Skeletal muscle cell (primary cell): ENCODE results near the gene LDB1.
A peak's percentile ranks its signal among the peaks of the same experiment; 100 is the strongest.

ENCODE experiments used
- DNase-seq: peaks from one replicate; pipeline ENCODE4 v3.0.0-alpha.2; 2010; ENCODE audit warnings: low read depth
- H3K4me3 ChIP-seq: 2 replicates; pipeline ENCODE4 v1.5.1; 2011; ENCODE audit warnings: low read depth, mild to moderate bottlenecking, control low read depth, low read length, moderate library complexity

Gene LDB1, protein sequence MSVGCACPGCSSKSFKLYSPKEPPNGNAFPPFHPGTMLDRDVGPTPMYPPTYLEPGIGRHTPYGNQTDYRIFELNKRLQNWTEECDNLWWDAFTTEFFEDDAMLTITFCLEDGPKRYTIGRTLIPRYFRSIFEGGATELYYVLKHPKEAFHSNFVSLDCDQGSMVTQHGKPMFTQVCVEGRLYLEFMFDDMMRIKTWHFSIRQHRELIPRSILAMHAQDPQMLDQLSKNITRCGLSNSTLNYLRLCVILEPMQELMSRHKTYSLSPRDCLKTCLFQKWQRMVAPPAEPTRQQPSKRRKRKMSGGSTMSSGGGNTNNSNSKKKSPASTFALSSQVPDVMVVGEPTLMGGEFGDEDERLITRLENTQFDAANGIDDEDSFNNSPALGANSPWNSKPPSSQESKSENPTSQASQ

DNA sequence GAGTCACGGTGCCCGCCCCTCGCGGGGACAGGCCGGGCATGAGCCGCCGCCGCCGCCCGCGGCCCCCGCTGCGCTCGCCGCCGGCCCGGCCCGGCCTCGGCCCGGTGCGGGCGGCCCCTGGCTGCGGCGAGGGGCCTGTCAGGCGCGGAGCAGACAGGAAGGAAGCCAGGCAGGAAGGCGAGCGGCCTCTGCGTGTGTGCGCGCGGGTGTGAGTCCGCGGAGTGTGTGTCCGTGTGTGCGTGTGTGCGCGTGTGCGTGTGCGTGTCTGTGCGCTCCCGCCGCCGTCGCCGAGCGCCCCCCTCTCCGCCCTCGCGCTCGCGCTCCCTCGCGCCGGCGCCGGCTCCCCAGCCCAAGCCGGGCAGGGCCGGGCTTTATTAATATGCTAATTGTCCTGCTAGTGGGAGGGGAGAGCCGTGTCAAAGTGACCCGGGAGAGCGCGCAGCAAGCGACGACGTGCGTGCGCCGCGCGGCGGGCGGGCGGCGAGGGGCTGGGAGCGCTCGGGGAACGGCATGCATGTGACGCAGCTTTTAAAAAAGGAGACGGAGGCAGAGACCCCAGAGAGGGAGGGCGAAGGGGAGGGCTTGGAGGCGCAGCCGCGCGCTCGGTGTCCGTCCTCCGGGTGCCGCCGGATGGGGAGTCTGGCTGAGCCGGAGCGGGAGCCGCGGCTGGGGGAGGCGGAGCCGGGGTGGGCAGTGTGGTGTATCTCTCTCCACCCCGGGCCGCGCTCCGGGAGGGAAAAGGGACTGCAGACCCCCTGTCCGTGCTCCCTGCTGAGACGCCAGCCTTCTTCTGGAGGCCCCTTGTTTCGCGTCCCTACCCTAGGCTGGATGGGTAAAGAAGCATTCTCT, at the start of gene LDB1:
TSS of gene LDB1 (minus strand) at position 227 of the 849 bp plus-strand sequence. CDS start 258 bp downstream, outside the sequence.
- DNase-seq, result no peak
- H3K4me3 ChIP-seq, result peak within 1 kb of the TSS; percentile 73

DNA sequence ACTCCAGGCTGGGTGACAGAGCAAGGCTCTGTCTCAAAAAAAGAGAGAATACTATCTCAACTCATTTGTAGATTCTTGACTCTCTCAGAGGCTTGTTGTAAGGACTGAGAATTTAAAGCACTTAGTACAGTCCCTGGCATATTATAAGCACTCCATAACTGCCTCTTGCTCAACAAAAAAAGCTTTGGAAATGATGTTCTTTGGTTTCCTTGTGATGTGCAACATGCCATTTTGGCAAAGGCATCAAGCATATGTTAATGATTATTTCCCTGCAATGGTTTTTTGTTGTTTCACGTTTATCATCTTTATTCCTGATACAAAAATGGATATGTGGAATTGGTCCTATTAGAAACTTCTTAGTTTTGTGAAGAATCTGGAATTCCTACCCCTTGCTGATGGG, 47.7 kb upstream of the LDB1 start:
- DNase-seq, result no peak
- H3K4me3 ChIP-seq, result no peak overlapping the region

DNA sequence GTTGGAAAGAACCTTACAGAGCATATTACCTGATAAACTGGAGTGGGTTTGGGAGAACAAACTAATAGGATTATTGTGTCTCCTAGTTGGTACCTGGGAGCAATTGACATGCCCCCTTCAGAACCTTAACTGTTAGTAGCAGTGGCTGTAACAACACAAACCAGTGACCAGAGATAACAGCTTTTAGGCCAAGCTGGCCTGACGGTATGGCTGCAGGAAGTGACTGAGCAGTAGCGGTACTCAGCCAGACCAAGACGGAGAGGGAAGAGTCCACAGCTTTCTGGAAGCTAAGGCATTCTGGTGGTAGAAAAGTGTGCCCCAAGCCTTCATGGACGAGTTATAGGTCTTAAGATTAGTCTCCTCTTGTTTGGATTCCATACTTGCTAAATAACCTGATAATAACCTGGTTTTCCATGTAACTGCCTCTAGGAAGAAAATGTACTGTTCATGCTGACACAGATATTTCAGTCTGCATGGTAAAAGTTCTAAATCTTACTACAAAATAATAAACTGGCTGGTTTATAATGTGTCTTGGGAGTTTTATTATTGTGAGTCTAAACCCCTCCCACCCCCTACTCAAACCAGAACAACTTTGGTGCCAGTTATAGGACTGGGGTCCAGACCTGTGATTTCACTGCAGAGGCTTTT, 43.3 kb upstream of the LDB1 start:
- DNase-seq, result no peak
- H3K4me3 ChIP-seq, result no peak overlapping the region

DNA sequence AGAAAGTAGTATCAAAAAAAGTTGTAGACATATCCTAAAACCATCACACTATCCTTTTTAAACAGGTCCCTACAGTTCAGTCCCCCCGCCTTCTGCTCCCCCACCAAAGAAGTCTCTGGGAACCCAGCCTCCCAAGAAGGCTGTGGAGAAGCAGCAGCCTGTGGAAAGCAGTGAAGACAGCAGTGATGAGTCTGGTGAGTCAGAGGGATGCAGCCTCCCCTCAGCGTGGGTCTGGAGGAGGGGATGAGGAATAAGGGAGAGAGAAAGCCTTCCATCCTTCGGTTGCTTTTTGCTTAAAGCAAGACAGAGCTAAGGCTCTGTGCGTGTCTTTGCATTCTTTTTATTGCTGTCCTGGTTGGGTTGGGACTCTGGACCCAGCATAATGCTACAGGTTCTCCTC, 39.7 kb upstream of the LDB1 start:
- no peak overlapping the region for H3K4me3 ChIP-seq
- DNase-seq, result no peak

DNA sequence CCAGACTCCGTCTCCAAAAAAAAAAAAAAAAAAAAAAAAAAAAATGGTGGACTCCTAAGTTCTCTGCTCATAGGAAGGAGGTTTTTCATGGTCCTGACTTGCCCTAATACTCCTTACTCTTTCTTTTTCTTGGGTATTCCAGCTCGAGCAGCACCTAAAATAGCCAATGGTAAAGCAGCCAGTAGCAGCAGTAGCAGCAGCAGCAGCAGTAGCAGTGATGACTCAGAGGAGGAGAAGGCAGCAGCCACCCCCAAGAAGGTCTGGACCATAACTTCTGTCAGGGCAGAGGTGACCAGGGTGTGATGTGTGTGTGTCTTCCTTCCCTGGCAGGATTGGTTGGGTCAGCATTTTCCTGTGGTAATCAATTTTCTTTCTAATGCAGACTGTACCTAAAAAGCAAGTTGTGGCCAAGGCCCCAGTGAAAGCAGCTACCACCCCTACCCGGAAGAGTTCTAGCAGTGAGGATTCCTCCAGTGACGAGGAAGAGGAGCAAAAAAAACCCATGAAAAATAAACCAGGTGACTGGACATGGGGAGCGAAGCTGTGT, 39.0 kb upstream of the LDB1 start:
- H3K4me3 ChIP-seq, result no peak overlapping the region
- DNase-seq, result peak; percentile 18

DNA sequence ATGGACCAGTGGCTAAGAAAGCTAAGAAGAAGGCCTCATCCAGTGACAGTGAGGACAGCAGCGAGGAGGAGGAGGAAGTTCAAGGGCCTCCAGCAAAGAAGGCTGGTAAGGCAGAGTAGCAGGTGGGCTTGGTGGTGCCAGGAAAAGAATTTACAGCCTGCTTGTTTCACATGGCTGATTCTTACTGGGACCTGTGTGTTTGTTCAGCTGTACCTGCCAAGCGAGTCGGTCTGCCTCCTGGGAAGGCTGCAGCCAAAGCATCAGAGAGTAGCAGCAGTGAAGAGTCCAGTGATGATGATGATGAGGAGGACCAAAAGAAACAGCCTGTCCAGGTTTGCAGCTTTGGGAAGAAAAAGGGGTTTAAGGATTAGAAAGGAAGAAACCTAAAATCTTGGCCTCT, 37.1 kb upstream of the LDB1 start:
- DNase-seq, result no peak
- H3K4me3 ChIP-seq, result no peak overlapping the region

DNA sequence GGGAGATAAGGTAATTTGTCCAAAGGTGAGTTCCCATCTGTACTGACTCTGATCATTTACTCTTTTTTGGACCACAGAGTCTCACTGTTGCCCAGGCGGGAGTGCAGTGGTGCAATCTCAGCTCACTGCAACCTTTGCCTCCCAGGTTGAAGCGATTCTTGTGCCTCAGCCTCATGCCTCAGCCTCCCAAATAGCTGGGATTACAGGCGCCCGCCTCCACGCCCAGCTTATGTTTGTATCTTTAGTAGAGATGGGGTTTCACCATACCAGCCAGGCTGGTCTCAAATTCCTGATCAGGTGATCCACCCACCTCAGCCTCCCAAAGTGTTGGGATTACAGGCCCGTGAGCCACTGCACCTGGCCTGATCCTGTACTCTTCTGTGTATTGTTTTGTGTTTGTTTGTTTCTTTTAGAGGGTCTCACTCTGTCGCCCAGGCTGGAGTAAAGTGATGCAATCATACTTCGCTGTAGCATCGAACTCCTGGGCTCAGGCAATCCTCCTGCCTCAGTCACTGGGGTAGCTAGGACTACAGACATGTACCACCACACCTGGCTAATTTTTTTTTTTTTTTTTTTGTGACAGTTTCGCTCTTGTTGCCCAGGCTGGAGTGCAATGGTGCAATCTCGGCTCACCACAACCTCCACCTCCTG, 34.4 kb upstream of the LDB1 start:
- H3K4me3 ChIP-seq, result no peak overlapping the region

DNA sequence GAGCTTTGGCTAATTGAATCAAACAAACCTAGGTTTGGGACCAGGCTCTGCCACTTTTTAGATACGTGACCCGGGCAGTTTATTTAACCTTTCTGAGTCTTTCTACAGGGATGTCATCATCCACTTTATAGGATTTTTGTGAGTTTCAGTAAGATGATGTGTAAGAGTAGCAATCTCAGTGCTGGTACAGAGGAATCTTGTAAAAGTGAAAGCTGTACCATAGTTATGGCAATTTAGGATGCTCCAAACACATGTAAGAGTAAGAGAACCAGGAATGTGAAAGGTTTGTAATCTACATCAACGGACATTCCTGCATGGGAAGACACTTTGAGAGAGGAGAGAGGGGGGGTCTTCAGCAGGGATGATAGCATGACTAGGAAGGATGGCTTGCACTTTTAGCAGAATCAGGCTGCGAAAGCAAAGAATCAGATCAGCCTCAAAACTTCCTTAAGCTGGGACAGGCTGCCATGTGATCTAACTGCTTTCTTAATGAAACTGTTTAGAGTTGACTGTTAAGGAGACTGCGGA, 33.0 kb upstream of the LDB1 start:
- DNase-seq, result no peak
- H3K4me3 ChIP-seq, result peak overlapping the region; percentile 72

More for the DNA sequence above, 34.4 kb upstream of the LDB1 start:
- no peak for DNase-seq

DNA sequence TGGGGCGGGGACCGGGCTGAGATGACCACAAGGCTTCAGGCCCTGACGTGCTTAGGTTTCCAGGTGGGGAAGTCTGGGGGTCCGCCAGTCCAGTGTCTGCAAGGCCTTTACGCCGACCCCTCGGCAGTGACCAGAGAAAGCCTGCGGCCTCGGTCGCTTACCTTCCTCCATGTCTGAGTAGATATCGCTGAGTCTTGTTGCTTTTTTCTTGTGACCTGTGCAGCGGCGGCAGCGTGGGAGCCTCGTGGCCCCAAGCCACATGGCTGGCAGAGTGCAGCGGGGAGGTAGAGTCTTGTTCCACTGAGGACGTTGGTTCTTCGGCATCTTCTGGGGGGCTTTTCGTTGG, 32.4 kb upstream of the LDB1 start:
- no peak for DNase-seq

DNA sequence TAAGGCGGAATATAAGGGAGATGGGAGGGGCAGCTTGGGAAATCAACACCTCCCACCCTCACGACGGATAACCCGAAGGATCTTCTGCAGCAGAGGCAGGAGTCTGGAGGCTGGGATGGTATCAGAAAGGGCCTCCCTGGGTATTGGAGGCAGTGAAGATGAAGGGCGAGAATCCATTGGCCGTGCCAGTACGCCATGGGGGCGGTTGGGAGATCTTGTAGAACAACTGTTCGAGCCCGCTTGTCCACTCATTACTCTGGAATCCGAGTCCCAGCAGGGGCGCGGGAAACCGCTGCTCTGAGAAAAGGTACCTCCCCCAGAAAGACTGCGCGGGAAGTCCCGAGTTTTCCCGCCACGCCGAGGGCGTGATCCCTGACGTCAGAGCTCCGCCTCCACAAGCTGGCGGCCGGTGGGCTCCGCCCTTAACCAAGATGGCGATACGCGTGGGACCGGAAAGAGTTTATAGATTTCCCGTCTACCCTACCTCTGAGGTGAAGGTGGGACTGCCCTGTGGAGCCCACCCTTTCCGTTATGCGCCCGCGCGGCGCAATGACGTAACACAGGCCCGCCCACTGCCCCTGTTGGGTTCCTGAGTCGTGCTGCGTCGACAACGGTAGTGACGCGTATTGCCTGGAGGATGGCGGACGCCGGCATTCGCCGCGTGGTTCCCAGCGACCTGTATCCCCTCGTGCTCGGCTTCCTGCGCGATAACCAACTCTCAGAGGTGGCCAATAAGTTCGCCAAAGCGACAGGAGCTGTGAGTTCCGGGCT, 31.8 kb upstream of the LDB1 start, which contains the start of gene NOLC1:
TSS of gene NOLC1 (plus strand) at position 616 of the 771 bp plus-strand sequence. CDS start at position 638, 22 bp downstream.
- H3K4me3 ChIP-seq, result peak within 1 kb of the TSS; percentile 72
- peak; percentile 98 for DNase-seq

More for the DNA sequence above, 32.4 kb upstream of the LDB1 start:
- H3K4me3 ChIP-seq, result peak overlapping the region; percentile 72

DNA sequence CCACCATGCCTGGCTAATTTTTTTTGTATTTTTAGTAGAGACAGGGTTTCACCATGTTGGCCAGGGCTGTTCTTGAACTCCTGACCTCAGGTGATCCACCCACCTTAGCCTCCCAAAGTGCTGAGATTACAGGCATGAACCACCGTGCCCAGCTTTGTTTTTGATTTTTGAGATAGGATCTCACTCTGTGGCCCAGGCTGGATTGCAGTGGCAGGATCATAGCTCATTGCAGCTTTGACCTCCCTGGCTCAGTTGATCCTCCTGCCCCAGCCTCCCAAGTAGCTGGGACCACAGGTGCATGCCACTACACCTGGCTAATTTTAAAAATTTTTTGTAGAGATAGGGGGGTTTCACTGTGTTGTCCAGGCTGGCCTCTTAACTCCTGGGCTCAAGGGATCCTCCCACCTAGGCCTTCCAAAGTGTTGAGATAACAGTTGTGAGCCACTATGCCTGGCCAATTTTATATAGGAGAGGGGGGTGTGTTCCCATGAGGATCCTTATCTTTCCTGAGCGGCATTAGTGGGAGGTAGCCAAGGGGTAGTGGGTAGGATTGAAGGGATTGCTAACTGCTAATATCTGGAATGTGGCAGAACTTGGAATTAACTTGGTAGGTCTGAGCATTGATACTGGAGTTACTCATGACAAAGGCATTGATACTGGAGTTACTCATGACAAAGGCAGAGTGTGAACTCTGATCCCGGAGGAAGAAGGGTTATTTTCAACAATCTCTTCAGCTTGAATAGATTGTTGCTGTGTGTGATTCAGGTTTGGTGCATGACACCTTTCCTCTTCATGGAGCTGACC, 31.0 kb upstream of the LDB1 start:
- peak overlapping the region; percentile 28 for H3K4me3 ChIP-seq
- peak; percentile 20 for DNase-seq

DNA sequence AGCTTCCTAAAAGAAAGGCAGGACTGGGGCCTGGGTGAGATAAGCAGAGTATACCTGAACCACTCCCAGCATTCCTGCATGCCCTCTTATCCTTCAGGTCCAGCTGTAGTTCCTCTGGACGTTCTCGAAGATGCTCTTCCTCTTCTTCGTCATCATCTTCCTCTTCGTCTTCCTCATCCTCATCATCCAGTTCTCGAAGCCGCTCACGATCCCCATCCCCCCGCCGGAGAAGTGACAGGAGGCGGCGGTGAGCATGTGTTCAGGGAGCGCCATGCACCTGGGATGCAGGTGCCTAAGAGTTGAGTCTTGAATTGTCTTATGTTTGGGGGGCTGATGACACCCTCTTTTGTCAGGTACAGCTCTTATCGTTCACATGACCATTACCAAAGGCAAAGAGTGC, 28.1 kb upstream of the LDB1 start:
- no peak for DNase-seq
- H3K4me3 ChIP-seq, result no peak overlapping the region

DNA sequence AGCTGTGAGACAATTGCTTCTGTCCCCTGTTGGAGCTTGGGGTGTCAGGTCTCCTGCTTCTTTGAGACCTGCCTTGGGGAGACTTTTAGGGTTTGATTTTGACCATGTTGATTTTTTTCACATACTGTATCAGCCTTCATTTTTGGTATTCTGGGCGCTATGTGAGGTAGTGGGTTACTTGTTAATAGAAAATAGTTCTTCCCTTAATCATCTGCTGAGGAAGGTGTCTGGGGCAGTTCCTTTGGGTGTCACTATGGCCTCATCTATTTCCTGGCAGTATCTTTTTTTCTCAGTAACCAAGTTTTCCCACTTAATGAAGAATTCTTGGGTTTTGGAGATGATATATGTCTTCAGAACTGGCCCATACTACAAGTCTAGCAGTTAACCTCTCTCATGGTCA, 27.4 kb upstream of the LDB1 start:
- H3K4me3 ChIP-seq, result no peak overlapping the region
- DNase-seq, result no peak

DNA sequence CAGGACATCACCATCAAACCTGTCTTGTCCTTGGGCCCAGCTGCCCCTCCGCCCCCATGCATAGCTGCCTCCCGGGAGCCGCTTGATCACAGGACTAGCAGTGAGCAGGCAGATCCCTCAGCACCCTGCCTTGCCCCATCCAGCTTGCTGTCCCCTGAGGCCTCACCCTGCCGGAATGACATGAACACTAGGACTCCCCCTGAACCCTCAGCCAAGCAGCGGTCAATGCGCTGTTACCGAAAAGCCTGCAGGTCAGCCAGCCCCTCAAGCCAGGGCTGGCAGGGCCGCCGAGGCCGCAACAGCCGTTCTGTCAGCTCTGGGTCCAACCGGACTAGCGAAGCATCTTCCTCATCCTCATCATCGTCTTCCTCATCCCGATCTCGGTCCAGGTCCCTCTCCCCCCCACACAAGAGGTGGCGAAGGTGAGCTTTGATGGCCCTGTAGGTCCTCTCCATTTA, 26.8 kb upstream of the LDB1 start:
- H3K4me3 ChIP-seq, result no peak overlapping the region

DNA sequence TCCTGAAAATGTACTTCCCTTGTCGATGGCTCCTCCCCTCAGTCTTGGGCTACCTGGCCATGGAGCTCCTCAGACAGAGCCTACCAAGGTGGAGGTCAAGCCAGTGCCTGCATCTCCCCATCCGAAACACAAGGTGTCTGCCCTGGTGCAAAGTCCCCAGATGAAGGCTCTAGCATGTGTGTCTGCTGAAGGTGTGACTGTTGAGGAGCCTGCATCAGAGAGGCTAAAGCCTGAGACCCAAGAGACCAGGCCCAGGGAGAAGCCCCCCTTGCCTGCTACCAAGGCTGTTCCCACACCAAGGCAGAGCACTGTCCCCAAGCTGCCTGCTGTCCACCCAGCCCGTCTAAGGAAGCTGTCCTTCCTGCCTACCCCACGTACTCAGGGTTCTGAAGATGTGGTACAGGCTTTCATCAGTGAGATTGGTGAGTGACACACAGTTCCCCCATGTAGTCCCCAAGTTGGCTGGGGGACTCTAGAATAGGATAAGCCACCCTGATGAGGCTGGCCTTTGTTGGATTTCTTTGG, 21.5 kb upstream of the LDB1 start:
- DNase-seq, result no peak

More for the DNA sequence above, 26.8 kb upstream of the LDB1 start:
- DNase-seq, result no peak

DNA sequence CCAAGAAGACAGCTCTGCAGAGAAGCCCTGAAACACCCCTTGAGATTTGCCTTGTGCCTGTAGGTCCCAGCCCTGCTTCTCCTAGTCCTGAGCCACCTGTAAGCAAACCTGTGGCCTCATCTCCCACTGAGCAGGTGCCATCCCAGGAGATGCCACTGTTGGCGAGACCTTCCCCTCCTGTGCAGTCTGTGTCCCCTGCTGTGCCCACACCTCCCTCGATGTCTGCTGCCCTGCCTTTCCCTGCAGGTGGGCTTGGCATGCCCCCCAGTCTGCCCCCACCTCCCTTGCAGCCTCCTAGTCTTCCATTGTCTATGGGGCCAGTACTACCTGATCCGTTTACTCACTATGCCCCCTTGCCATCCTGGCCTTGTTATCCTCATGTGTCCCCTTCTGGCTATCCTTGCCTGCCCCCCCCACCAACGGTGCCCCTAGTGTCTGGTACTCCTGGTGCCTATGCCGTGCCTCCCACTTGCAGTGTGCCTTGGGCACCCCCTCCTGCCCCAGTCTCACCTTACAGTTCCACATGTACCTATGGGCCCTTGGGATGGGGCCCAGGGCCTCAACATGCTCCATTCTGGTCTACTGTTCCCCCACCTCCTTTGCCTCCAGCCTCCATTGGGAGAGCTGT, 20.9 kb upstream of the LDB1 start:
- no peak overlapping the region for H3K4me3 ChIP-seq
- no peak for DNase-seq

More for the DNA sequence above, 21.5 kb upstream of the LDB1 start:
- H3K4me3 ChIP-seq, result no peak overlapping the region

DNA sequence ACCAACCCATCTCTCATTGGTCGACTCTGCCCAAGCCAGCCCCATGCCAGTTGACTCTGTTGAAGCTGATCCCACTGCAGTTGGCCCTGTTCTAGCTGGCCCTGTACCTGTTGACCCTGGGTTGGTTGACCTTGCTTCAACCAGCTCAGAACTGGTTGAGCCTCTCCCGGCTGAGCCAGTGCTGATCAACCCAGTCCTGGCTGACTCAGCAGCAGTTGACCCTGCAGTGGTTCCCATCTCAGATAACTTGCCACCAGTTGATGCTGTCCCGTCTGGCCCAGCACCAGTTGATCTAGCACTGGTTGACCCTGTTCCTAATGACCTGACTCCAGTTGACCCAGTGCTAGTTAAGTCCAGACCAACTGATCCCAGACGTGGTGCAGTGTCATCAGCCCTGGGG, 20.1 kb upstream of the LDB1 start:
- H3K4me3 ChIP-seq, result no peak overlapping the region
- no peak for DNase-seq
